K562 (cell line): ENCODE results near the gene GLMN. TPM values are rescaled to one million over a fixed set of nuclear protein-coding genes. Genes with fewer than 3 reads are reported as not detected.

Experiments
- ATAC-seq: fragments of 200-7000 bp; cut with Tn5 transposase; 3 replicates; pipeline ENCODE4 v1.9.1; 2020; ENCODE audit warnings: moderate library complexity
- BruUV-seq: library from RNA; stranded (reverse); fragments of 400-500 nt; replicated peaks from 2 replicates; lab custom pipeline; 2021; lab: Mats Ljungman, UMichigan
- CTCF ChIA-PET: fragments of 300-600 bp; formaldehyde crosslinking; extraction: SDS; loops from one replicate; lab custom pipeline; 2021; ENCODE audit warnings: low intra/inter-chr PET ratio; lab: Yijun Ruan, JAX
- POLR2A ChIA-PET: fragments of 300-600, 350-650 bp; sonication (Branson Sonifier 250); formaldehyde crosslinking; extraction: SDS; loops from one replicate; lab custom pipeline; 2021; ENCODE audit warnings: antibody characterized with exemption, inconsistent platforms; lab: Yijun Ruan, JAX
- DNase-seq, 4 experiments: peaks; one replicate each; pipeline versions ENCODE4 v3.0.0 to v3.0.0-alpha.2; 2011 to 2018; ENCODE audit warnings: low spot score in 3 of 4, mixed read lengths in 3 of 4; ENCODE audit errors: extremely low read depth in 1 of 4
- FAIRE-seq: peaks from 2 replicates; lab custom pipeline; 2011; peaks lifted over from hg19 to GRCh38; lab: Jason Lieb, UNC
- H2AFZ ChIP-seq: 2 replicates; pipeline ENCODE4 v1.6.0; 2011; ENCODE audit warnings: low read depth, low read length, control low read depth, inconsistent platforms
- H3K27ac ChIP-seq: fragments of 200-600 bp; 3 replicates; pipeline ENCODE4 v1.8.0; 2011; ENCODE audit warnings: low read depth, mild to moderate bottlenecking, control low read depth, inconsistent platforms, low read length, moderate library complexity, mixed read lengths; ENCODE audit errors: extremely low read depth
- H3K27me3 ChIP-seq, 2 experiments: fragments of 300-600 bp in 1 of 2; 2 replicates in 1 of 2; 3 replicates in 1 of 2; pipeline versions ENCODE4 v1.6.0 to v1.8.0; 2011; ENCODE audit warnings: inconsistent platforms in 2 of 2, low read length in 2 of 2, mild to moderate bottlenecking in 1 of 2, mixed read lengths in 1 of 2, moderate library complexity in 1 of 2; ENCODE audit not compliant: control insufficient read depth in 2 of 2, insufficient read depth in 2 of 2
- H3K36me3 ChIP-seq: fragments of 300-600 bp; 3 replicates; pipeline ENCODE4 v1.8.0; 2011; ENCODE audit warnings: mild to moderate bottlenecking, low read length, inconsistent platforms; ENCODE audit not compliant: control insufficient read depth, insufficient read depth
- H3K4me1 ChIP-seq, 2 experiments: fragments of 200-600 bp in 1 of 2; replicated peaks in 1 of 2; 2 replicates in 1 of 2; 3 replicates in 1 of 2; pipeline versions ENCODE4 v1.5.1 to v1.8.0; 2011; ENCODE audit warnings: inconsistent platforms in 2 of 2, low read length in 2 of 2, mild to moderate bottlenecking in 1 of 2, mixed read lengths in 1 of 2, moderate library complexity in 1 of 2; ENCODE audit not compliant: control insufficient read depth in 2 of 2, insufficient read depth in 2 of 2
- H3K4me2 ChIP-seq: 2 replicates; pipeline ENCODE4 v1.6.1; 2011; ENCODE audit warnings: low read length, control low read depth, inconsistent platforms, mixed read lengths; ENCODE audit not compliant: insufficient read depth
- H3K4me3 ChIP-seq: fragments of 200-600 bp; sonication (generic), shearing (Covaris generic); 2 replicates; pipeline ENCODE4 v1.5.1; 2016; ENCODE audit warnings: control low read depth, inconsistent platforms
- H3K79me2 ChIP-seq: fragments of 200-600 bp; 3 replicates; pipeline ENCODE4 v1.8.0; 2011; ENCODE audit warnings: low read length, inconsistent platforms; ENCODE audit not compliant: control insufficient read depth, insufficient read depth
- H3K9ac ChIP-seq, 2 experiments: 2 replicates each; pipeline versions ENCODE4 v1.6.0 to v1.6.1; 2011; ENCODE audit warnings: low read depth in 2 of 2, low read length in 2 of 2, control low read depth in 1 of 2, inconsistent platforms in 1 of 2, mild to moderate bottlenecking in 1 of 2, mixed read lengths in 1 of 2; ENCODE audit not compliant: insufficient read depth in 1 of 2
- H3K9me1 ChIP-seq: one replicate; pipeline ENCODE4 v1.6.0; 2011; ENCODE audit warnings: inconsistent platforms, mild to moderate bottlenecking, low read length, moderate library complexity; ENCODE audit not compliant: control insufficient read depth, insufficient read depth
- H3K9me3 ChIP-seq: replicated peaks from 2 replicates; pipeline ENCODE4 v1.5.1; 2011; ENCODE audit warnings: low read depth, low read length, inconsistent platforms; ENCODE audit not compliant: control insufficient read depth, insufficient read depth
- H4K20me1 ChIP-seq: replicated peaks from 2 replicates; pipeline ENCODE4 v1.6.1; 2011; ENCODE audit warnings: low read length, inconsistent platforms, mixed read lengths; ENCODE audit not compliant: control insufficient read depth, insufficient read depth
- ARNT ChIP-seq, 2 experiments: fragments of 450-650 bp; IDR thresholded peaks; 2 replicates each; pipeline ENCODE4 v1.6.1; 2016; ENCODE audit warnings: mild to moderate bottlenecking in 1 of 2
- E2F1 ChIP-seq: sonication (generic); formaldehyde crosslinking; IDR thresholded peaks from 2 replicates; pipeline ENCODE4 v1.8.1; 2023; ENCODE audit warnings: mild to moderate bottlenecking, missing genetic modification reagents, moderate library complexity
- HNRNPL ChIP-seq: fragments of 200-400 bp; formaldehyde crosslinking; IDR thresholded peaks from 2 replicates; pipeline ENCODE4 v1.6.1; 2017; ENCODE audit warnings: low read depth, mild to moderate bottlenecking, low read length
- MTA3 ChIP-seq: fragments of 450-650 bp; formaldehyde crosslinking; IDR thresholded peaks from 2 replicates; pipeline ENCODE4 v1.6.1; 2017; ENCODE audit warnings: mild to moderate bottlenecking, borderline replicate concordance
- NBN ChIP-seq: fragments of 450-650 bp; IDR thresholded peaks from 2 replicates; pipeline ENCODE4 v1.6.1; 2016; ENCODE audit warnings: low read depth, mild to moderate bottlenecking
- RBM22 ChIP-seq: fragments of 200-400 bp; formaldehyde crosslinking; IDR thresholded peaks from 2 replicates; pipeline ENCODE4 v1.6.1; 2018; ENCODE audit warnings: low read length, low read depth; ENCODE audit not compliant: poor library complexity, severe bottlenecking
- SIRT6 ChIP-seq: IDR thresholded peaks from one replicate; pipeline ENCODE4 v1.6.1; 2012; ENCODE audit warnings: low read depth, mild to moderate bottlenecking, control low read depth, inconsistent platforms, low read length, moderate library complexity
- ZNF395 ChIP-seq: fragments of 200-800 bp; sonication (Bioruptor generic); IDR thresholded peaks from 2 replicates; pipeline ENCODE4 v1.6.1; 2017; ENCODE audit warnings: missing genetic modification characterization, missing compliant biosample characterization
- WGBS: fragments of 100-300 bp; shearing (Covaris generic); methylation state at CpG from one replicate; pipeline ENCODE4 v1.1.6; 2016; ENCODE audit warnings: low coverage, mixed read lengths; ENCODE audit not compliant: insufficient coverage; ENCODE audit errors: missing lambda C conversion rate; 5-methylcytosine and 5-hydroxymethylcytosine counted together
- in situ Hi-C: fragments of 300-500 bp; cut with MboI; formaldehyde crosslinking; loops from 4 replicates; pipeline ENCODE4 v1.15.0; 2018; ENCODE audit warnings: inconsistent platforms, mixed read lengths
- intact Hi-C: fragments of 100-400 bp; cut with micrococcal nuclease; formaldehyde crosslinking; loops from 2 replicates; pipeline ENCODE4 v1.14.2; 2022
- polyA plus RNA-seq, 8 experiments: library from polyadenylated mRNA; depleted of rRNA in 4 of 8; stranded (reverse) in 5 of 8; unstranded in 3 of 8; fragments of >200 nt; fragmentation: Nextera tagmentation in 2 of 8; fragmentation: Illumina TruSeq in 1 of 8; extraction: Ambion mirVana in 2 of 8; extraction: Trizol in 1 of 8; gene quantifications; 2 replicates each; pipeline versions ENCODE4 v1.2.1 to v1.2.3, GENCODE V29; 2011 to 2014; ENCODE audit warnings: inconsistent platforms in 1 of 8, missing spikeins in 1 of 8
- total RNA-seq, 7 experiments: library from RNA; depleted of rRNA in 6 of 7; stranded (reverse); fragments of >200 nt in 6 of 7; fragmentation: Illumina TruSeq in 2 of 7; extraction: Trizol in 2 of 7; gene quantifications; 2 replicates each; pipeline versions ENCODE4 v1.2.1 to v1.2.3, GENCODE V29; 2011 to 2021; ENCODE audit warnings: low replicate concordance in 1 of 7

Gene GLMN
- total and polyA plus RNA-seq, 9 of the 15 experiments (the other 6 are each of a cell fraction or from before 2014, with no cell fraction given) = 13.0 to 24.8 (median 19.0) TPM

- H3K9ac ChIP-seq = no peak overlapping the region
- H3K4me3 ChIP-seq = no peak overlapping the region
- no peak for FAIRE-seq
- 96% methylated on average over 7 of the region's 7 CpGs for WGBS
- H4K20me1 ChIP-seq = no peaks in the 10 kb centered on the region
- H3K27ac ChIP-seq = no peak overlapping the region
- H3K79me2 ChIP-seq = no peaks in the 10 kb centered on the region
- TF ChIP-seq MTA3 (no peak), ARNT (IDR thresholded peaks at IDR 0.05) (no peak), NBN (no peak), SIRT6 (no peak), ZNF395 (no peak), HNRNPL (no peak), E2F1 (CRISPR knock-in tag) (no peak), RBM22 (no peak)
- POLR2A ChIA-PET = no interaction called here
- H3K27me3 ChIP-seq = no peaks in the 10 kb centered on the region
- TSS peak; percentile 17 for BruUV-seq
- CTCF ChIA-PET = no interaction called here
- in situ Hi-C loops = no loop called here
- DNase-seq = no peak
- H3K4me2 ChIP-seq = no peak overlapping the region
- peaks cover 9% of the 10 kb centered on the region for H3K9me3 ChIP-seq
- peaks cover 36% of the 10 kb centered on the region for H3K36me3 ChIP-seq
- no peak overlapping the region for H2AFZ ChIP-seq
- no peaks in the 10 kb centered on the region for H3K9me1 ChIP-seq
- no peak for ATAC-seq
- peaks cover 0 to 5% of the 10 kb centered on the region in 2 experiments; a peak in 4 of 5 replicates for H3K4me1 ChIP-seq
- intact Hi-C loops = no loop called here
These were observed 25.0 kb upstream of the GLMN start for GRCh38 chr1:92323473-92324453.
